GM23338 (cell line): Measurements from ENCODE around the gene CGB2. TPM values are rescaled to one million over a fixed set of nuclear protein-coding genes. Genes with fewer than 3 reads are reported as not detected.
A peak's percentile ranks its signal among the peaks of the same experiment; 100 is the strongest.

Source experiments
- ATAC-seq: fragments of 200-7000 bp; cut with Tn5 transposase; 3 replicates; pipeline ENCODE4 v1.9.1; 2020
- DNase-seq: peaks from one replicate; pipeline ENCODE4 v3.0.0-alpha.2; 2015; ENCODE audit warnings: low spot score
- H2AFZ ChIP-seq: fragments of 200-600 bp; sonication (generic); 2 replicates; pipeline ENCODE4 v1.8.0; 2016; ENCODE audit warnings: antibody characterized with exemption, mild to moderate bottlenecking, moderate library complexity
- H3F3A ChIP-seq: fragments of 200-600 bp; sonication (generic); replicated peaks from 2 replicates; pipeline ENCODE4 v1.8.0; 2017; ENCODE audit warnings: antibody characterized with exemption, mixed run types, low read depth
- H3K27ac ChIP-seq: fragments of 200-600 bp; sonication (generic); 2 replicates; pipeline ENCODE4 v1.6.1; 2016; ENCODE audit warnings: low read depth
- H3K27me3 ChIP-seq: fragments of 200-600 bp; sonication (generic); 2 replicates; pipeline ENCODE4 v1.8.0; 2016; ENCODE audit warnings: mild to moderate bottlenecking, mixed run types, moderate library complexity; ENCODE audit not compliant: insufficient read depth
- H3K36me3 ChIP-seq: fragments of 200-600 bp; sonication (generic); 2 replicates; pipeline ENCODE4 v1.8.0; 2016; ENCODE audit warnings: mild to moderate bottlenecking; ENCODE audit not compliant: insufficient read depth
- H3K4me1 ChIP-seq: fragments of 200-600 bp; sonication (generic); 2 replicates; pipeline ENCODE4 v1.8.0; 2016; ENCODE audit warnings: mild to moderate bottlenecking, moderate library complexity; ENCODE audit not compliant: insufficient read depth
- H3K4me2 ChIP-seq: fragments of 200-600 bp; sonication (generic); 2 replicates; pipeline ENCODE4 v1.7.1; 2017; ENCODE audit warnings: mixed run types
- H3K4me3 ChIP-seq: fragments of 200-600 bp; sonication (generic); 2 replicates; pipeline ENCODE4 v1.6.1; 2016; ENCODE audit warnings: mixed run types
- H3K79me2 ChIP-seq: fragments of 200-600 bp; sonication (generic); replicated peaks from 2 replicates; pipeline ENCODE4 v1.8.0; 2017; ENCODE audit warnings: mild to moderate bottlenecking; ENCODE audit not compliant: insufficient read depth
- H3K9me2 ChIP-seq: fragments of 200-600 bp; sonication (generic); 2 replicates; pipeline ENCODE4 v1.8.0; 2017; ENCODE audit not compliant: insufficient read depth
- H4K20me1 ChIP-seq: fragments of 200-600 bp; sonication (generic); replicated peaks from 2 replicates; pipeline ENCODE4 v1.8.0; 2017; ENCODE audit warnings: mild to moderate bottlenecking; ENCODE audit not compliant: insufficient read depth
- H3K27ac Mint-ChIP-seq: 2 replicates; pipeline ENCODE4 v1.8.0; 2020; ENCODE audit warnings: inconsistent platforms, mild to moderate bottlenecking, moderate library complexity, mixed read lengths
- H3K27me3 Mint-ChIP-seq: 3 replicates; pipeline ENCODE4 v1.8.0; 2022; ENCODE audit warnings: low read depth, mild to moderate bottlenecking, moderate library complexity, mixed read lengths, inconsistent platforms; ENCODE audit not compliant: insufficient read depth, poor library complexity
- H3K36me3 Mint-ChIP-seq: 3 replicates; pipeline ENCODE4 v1.8.0; 2021; ENCODE audit warnings: low read depth, mild to moderate bottlenecking, inconsistent platforms, moderate library complexity, mixed read lengths
- H3K4me1 Mint-ChIP-seq: 3 replicates; pipeline ENCODE4 v1.8.0; 2020; ENCODE audit warnings: mild to moderate bottlenecking, inconsistent platforms, mixed read lengths
- H3K4me3 Mint-ChIP-seq: 3 replicates; pipeline ENCODE4 v1.8.0; 2021; ENCODE audit warnings: moderate library complexity, mild to moderate bottlenecking, inconsistent platforms, mixed read lengths
- H3K9me3 Mint-ChIP-seq: 3 replicates; pipeline ENCODE4 v1.8.0; 2020; ENCODE audit warnings: moderate library complexity, mild to moderate bottlenecking, inconsistent platforms, mixed read lengths
- EZH2 ChIP-seq: fragments of 200-600 bp; sonication (generic); IDR thresholded peaks from one replicate; pipeline ENCODE4 v1.8.0; 2017; ENCODE audit warnings: antibody characterized with exemption, mild to moderate bottlenecking, low read depth; ENCODE audit not compliant: unreplicated experiment
- JUNB ChIP-seq: IDR thresholded peaks from one replicate; pipeline ENCODE4 v1.6.1; 2016; ENCODE audit warnings: antibody characterized with exemption; ENCODE audit not compliant: unreplicated experiment
- NANOG ChIP-seq: IDR thresholded peaks from 2 replicates; pipeline ENCODE4 v1.6.1; 2016; ENCODE audit warnings: antibody characterized with exemption, borderline replicate concordance
- POLR2AphosphoS5 ChIP-seq: IDR thresholded peaks from 2 replicates; pipeline ENCODE4 v1.6.1; 2016; ENCODE audit warnings: antibody characterized with exemption, low read depth
- ZNF114 ChIP-seq: fragments of 250-450 bp; sonication (Bioruptor Pico); IDR thresholded peaks from 2 replicates; pipeline ENCODE4 v1.5.0; 2020; ENCODE audit warnings: mild to moderate bottlenecking, moderate library complexity
- ZNF331 ChIP-seq: fragments of 250-450 bp; sonication (Bioruptor Pico); IDR thresholded peaks from 2 replicates; pipeline ENCODE4 v1.5.0; 2020; ENCODE audit warnings: low read depth, mild to moderate bottlenecking, moderate library complexity
- ZNF462 ChIP-seq: fragments of 250-450 bp; sonication (Bioruptor Pico); IDR thresholded peaks from 2 replicates; pipeline ENCODE4 v1.5.0; 2020; ENCODE audit warnings: mild to moderate bottlenecking, moderate library complexity
- polyA plus RNA-seq: library from polyadenylated mRNA; unstranded; fragments of >200 nt; fragmentation: Nextera tagmentation; extraction: Ambion mirVana; gene quantifications from 2 replicates; pipeline ENCODE4 v1.2.1, GENCODE V29; 2016
- total RNA-seq: library from RNA; depleted of rRNA; stranded (reverse); fragments of >200 nt; shearing (Covaris generic); gene quantifications from 2 replicates; pipeline ENCODE4 v1.2.3, GENCODE V29; 2014

CGB2 gene
- total and polyA plus RNA-seq, 2 experiments from 2014 or later: 0.57 TPM; not detected in 1

GRCh38 chr19:49010453-49010852, 21.2 kb upstream of the CGB2 start:
- DNase-seq (no peak), ATAC-seq (no peak)
- H2AFZ ChIP-seq: no peak overlapping the region
- no peaks in the 10 kb centered on the region for H3K27me3 ChIP-seq
- H3K4me2 ChIP-seq: no peak overlapping the region
- peaks cover 10% of the 10 kb centered on the region for H3K36me3 ChIP-seq
- H3K27me3 Mint-ChIP-seq: peaks cover 7% of the 10 kb centered on the region
- H3K9me2 ChIP-seq: no peaks in the 10 kb centered on the region
- H3K79me2 ChIP-seq: no peaks in the 10 kb centered on the region
- H3K4me1 ChIP-seq: no peaks in the 10 kb centered on the region
- peaks cover 74% of the 10 kb centered on the region for H3K36me3 Mint-ChIP-seq
- TF ChIP-seq ZNF331 (CRISPR knock-in tag) (no peak), EZH2 (no peak), ZNF462 (no peak), JUNB (no peak), POLR2AphosphoS5 (no peak)
- H3K4me3 Mint-ChIP-seq: no peak overlapping the region
- H3K27ac ChIP-seq: no peak overlapping the region
- H3F3A ChIP-seq: no peaks in the 10 kb centered on the region
- no peak overlapping the region for H3K4me3 ChIP-seq
- H3K27ac Mint-ChIP-seq: peak overlapping the region; percentile 29; the same call in 1 of the 2 replicates
- H4K20me1 ChIP-seq: no peaks in the 10 kb centered on the region; the same call in 1 of the 2 replicates
- no peaks in the 10 kb centered on the region; the same call in 2 of the 3 replicates for H3K9me3 Mint-ChIP-seq
- H3K4me1 Mint-ChIP-seq: no peaks in the 10 kb centered on the region

- no peaks in the 10 kb centered on the region for H3F3A ChIP-seq
- H3K4me3 Mint-ChIP-seq: no peak overlapping the region
- H3K9me2 ChIP-seq: no peaks in the 10 kb centered on the region
- no peaks in the 10 kb centered on the region for H3K4me1 ChIP-seq
- no peak overlapping the region for H3K27ac ChIP-seq
- H3K27me3 Mint-ChIP-seq: peaks cover 7% of the 10 kb centered on the region
- DNase-seq (no peak), ATAC-seq (no peak)
- H2AFZ ChIP-seq: no peak overlapping the region
- H3K4me2 ChIP-seq: no peak overlapping the region
- peaks cover 7% of the 10 kb centered on the region; the same call in 1 of the 2 replicates for H3K36me3 ChIP-seq
- H3K36me3 Mint-ChIP-seq: peaks cover 73% of the 10 kb centered on the region
- H3K79me2 ChIP-seq: no peaks in the 10 kb centered on the region
- H3K9me3 Mint-ChIP-seq: no peaks in the 10 kb centered on the region; the same call in 2 of the 3 replicates
- H4K20me1 ChIP-seq: no peaks in the 10 kb centered on the region; the same call in 1 of the 2 replicates
- H3K4me3 ChIP-seq: no peak overlapping the region
- no peak overlapping the region for H3K27ac Mint-ChIP-seq
- no peaks in the 10 kb centered on the region for H3K4me1 Mint-ChIP-seq
- no peaks in the 10 kb centered on the region for H3K27me3 ChIP-seq
- no peak for TF ChIP-seq ZNF114 (CRISPR knock-in tag)
- TF ChIP-seq ZNF462: no peak
- no peak for TF ChIP-seq ZNF331 (CRISPR knock-in tag)
- no peak for TF ChIP-seq NANOG
- TF ChIP-seq POLR2AphosphoS5: no peak
Measured at GRCh38 chr19:49011194-49011593, 20.5 kb upstream of the CGB2 start.
